ENCODE results near the gene NME3. TPM values are rescaled to one million over a fixed set of nuclear protein-coding genes. Genes with fewer than 3 reads are reported as not detected.

The NME3 gene
- total RNA-seq, 1 experiment from 2014 or later: 49.0 TPM

GRCh38 chr16:1788708-1789100 lies 17.4 kb upstream of the NME3 start:
- no TSS peak for BruUV-seq (replicated peaks)
- H3K79me2 ChIP-seq (ENCODE audit: low read depth): peaks cover 27% of the 10 kb centered on the region
- H3K27me3 ChIP-seq (ENCODE audit: insufficient read depth, low read depth): no peaks in the 10 kb centered on the region
- no peaks in the 10 kb centered on the region for H3F3A ChIP-seq (ENCODE audit: insufficient read depth, low read depth)
- intact Hi-C loops (cut with micrococcal nuclease; ENCODE audit: unreplicated experiment): no loop called here
- no peak overlapping the region for H3K4me2 ChIP-seq
- H3K9me2 ChIP-seq (ENCODE audit: insufficient read depth): no peaks in the 10 kb centered on the region
- ChIA-PET CTCF (no interaction called here), POLR2A (ENCODE audit: unreplicated experiment) (no interaction called here)
- peaks cover 18% of the 10 kb centered on the region for H4K20me1 ChIP-seq (ENCODE audit: insufficient read depth)
- no peak overlapping the region for H3K4me3 ChIP-seq
- H3K4me1 ChIP-seq (replicated peaks; ENCODE audit: insufficient read depth): peaks cover 6% of the 10 kb centered on the region
- no peak overlapping the region for H3K27ac ChIP-seq
- TF ChIP-seq EZH2 (IDR thresholded peaks at IDR 0.05; ENCODE audit: low read depth) (no peak), CTCF (conservative IDR thresholded peaks at IDR 0.05) (no peak)
- no peak for DNase-seq
- no peaks in the 10 kb centered on the region for H3K9me3 ChIP-seq (ENCODE audit: insufficient read depth, low read depth)
- H3K36me3 ChIP-seq (ENCODE audit: low read depth): no peaks in the 10 kb centered on the region
- H2AFZ ChIP-seq: no peak overlapping the region

- no peaks in the 10 kb centered on the region for H3K27me3 ChIP-seq (ENCODE audit: insufficient read depth, low read depth)
- peaks cover 32% of the 10 kb centered on the region for H3K79me2 ChIP-seq (ENCODE audit: low read depth)
- no peak for TF ChIP-seq CTCF (conservative IDR thresholded peaks at IDR 0.05)
- TF ChIP-seq EZH2 (IDR thresholded peaks at IDR 0.05; ENCODE audit: low read depth): no peak
- CTCF ChIA-PET: no interaction called here
- no peak for DNase-seq
- no peak overlapping the region for H3K4me2 ChIP-seq
- intact Hi-C loops (cut with micrococcal nuclease; ENCODE audit: unreplicated experiment): no loop called here
- no peaks in the 10 kb centered on the region for H3K36me3 ChIP-seq (ENCODE audit: low read depth)
- H3K4me1 ChIP-seq (replicated peaks; ENCODE audit: insufficient read depth): peaks cover 7% of the 10 kb centered on the region
- H3K9me3 ChIP-seq (ENCODE audit: insufficient read depth, low read depth): no peaks in the 10 kb centered on the region
- no peaks in the 10 kb centered on the region for H3F3A ChIP-seq (ENCODE audit: insufficient read depth, low read depth)
- no peak overlapping the region for H3K4me3 ChIP-seq
- H2AFZ ChIP-seq: no peak overlapping the region
- BruUV-seq (replicated peaks): no TSS peak
- peaks cover 18% of the 10 kb centered on the region for H4K20me1 ChIP-seq (ENCODE audit: insufficient read depth)
- H3K9me2 ChIP-seq (ENCODE audit: insufficient read depth): no peaks in the 10 kb centered on the region
- POLR2A ChIA-PET (ENCODE audit: unreplicated experiment): no interaction called here
- no peak overlapping the region for H3K27ac ChIP-seq
Observed at GRCh38 chr16:1788095-1788707, 16.9 kb upstream of the NME3 start.

- intact Hi-C loops (cut with micrococcal nuclease; ENCODE audit: unreplicated experiment): no loop called here
- POLR2A ChIA-PET (ENCODE audit: unreplicated experiment): no interaction called here
- no peak for DNase-seq
Observed at GRCh38 chr16:1787322-1788094, 16.2 kb upstream of the NME3 start.

More at GRCh38 chr16:1787322-1788094, 16.2 kb upstream of the NME3 start:
- Histone ChIP-seq H3K4me1 (replicated peaks; ENCODE audit: insufficient read depth) (peaks cover 7% of the 10 kb centered on the region), H3K27ac (no peak overlapping the region), H3K79me2 (ENCODE audit: low read depth) (peaks cover 35% of the 10 kb centered on the region), H3K9me2 (ENCODE audit: insufficient read depth) (no peaks in the 10 kb centered on the region), H3K4me2 (no peak overlapping the region), H3K4me3 (no peak overlapping the region), H3F3A (ENCODE audit: insufficient read depth, low read depth) (no peaks in the 10 kb centered on the region), H3K36me3 (ENCODE audit: low read depth) (no peaks in the 10 kb centered on the region), H3K9me3 (ENCODE audit: insufficient read depth, low read depth) (no peaks in the 10 kb centered on the region), H3K27me3 (ENCODE audit: insufficient read depth, low read depth) (no peaks in the 10 kb centered on the region), H4K20me1 (ENCODE audit: insufficient read depth) (peaks cover 18% of the 10 kb centered on the region), H2AFZ (no peak overlapping the region)
- TF ChIP-seq CTCF (conservative IDR thresholded peaks at IDR 0.05): no peak
- CTCF ChIA-PET: no interaction called here
- BruUV-seq (replicated peaks): no TSS peak
